Hepatocyte (in vitro differentiated cells): ENCODE data around the gene SLAMF8. TPM values are rescaled to one million over a fixed set of nuclear protein-coding genes. Genes with fewer than 3 reads are reported as not detected.

Source experiments
- DNase-seq: peaks from one replicate; pipeline ENCODE4 v3.0.0-alpha.2; 2016; ENCODE audit warnings: low spot score
- H2AFZ ChIP-seq: fragments of 200-600 bp; sonication (generic); 2 replicates; pipeline ENCODE4 v1.6.0; 2016; ENCODE audit warnings: antibody characterized with exemption, mild to moderate bottlenecking
- H3K27ac ChIP-seq: fragments of 200-600 bp; sonication (generic); 2 replicates; pipeline ENCODE4 v1.5.1; 2016; ENCODE audit warnings: mild to moderate bottlenecking
- H3K27me3 ChIP-seq: fragments of 200-600 bp; sonication (generic); 2 replicates; pipeline ENCODE4 v1.6.1; 2016
- H3K36me3 ChIP-seq: fragments of 200-600 bp; sonication (generic); replicated peaks from 2 replicates; pipeline ENCODE4 v1.5.1; 2016; ENCODE audit warnings: low read depth; ENCODE audit not compliant: insufficient read depth
- H3K4me1 ChIP-seq: fragments of 200-600 bp; sonication (generic); 2 replicates; pipeline ENCODE4 v1.5.1; 2016; ENCODE audit warnings: mild to moderate bottlenecking, moderate library complexity; ENCODE audit not compliant: insufficient read depth
- H3K4me2 ChIP-seq: fragments of 200-600 bp; sonication (generic); 2 replicates; pipeline ENCODE4 v1.6.0; 2016
- H3K4me3 ChIP-seq: fragments of 200-600 bp; sonication (generic); 2 replicates; pipeline ENCODE4 v1.5.1; 2016; ENCODE audit warnings: mild to moderate bottlenecking
- H3K79me2 ChIP-seq: fragments of 200-600 bp; sonication (generic); 2 replicates; pipeline ENCODE4 v1.6.0; 2017; ENCODE audit warnings: mild to moderate bottlenecking
- H3K9me2 ChIP-seq: fragments of 200-600 bp; sonication (generic); replicated peaks from 2 replicates; pipeline ENCODE4 v1.6.0; 2017; ENCODE audit warnings: mild to moderate bottlenecking; ENCODE audit not compliant: insufficient read depth
- H3K9me3 ChIP-seq: fragments of 200-600 bp; sonication (generic); 2 replicates; pipeline ENCODE4 v1.5.1; 2016; ENCODE audit warnings: low read depth, mild to moderate bottlenecking
- H4K20me1 ChIP-seq: fragments of 200-600 bp; sonication (generic); 2 replicates; pipeline ENCODE4 v1.6.0; 2016; ENCODE audit warnings: mild to moderate bottlenecking; ENCODE audit not compliant: insufficient read depth, poor library complexity, severe bottlenecking
- EZH2 ChIP-seq: fragments of 200-600 bp; sonication (generic); IDR thresholded peaks from 2 replicates; pipeline ENCODE4 v1.6.1; 2016; ENCODE audit warnings: antibody characterized with exemption, mild to moderate bottlenecking, borderline replicate concordance
- EZH2phosphoT487 ChIP-seq: fragments of 200-600 bp; sonication (generic); IDR thresholded peaks from one replicate; pipeline ENCODE4 v1.6.1; 2018; ENCODE audit warnings: antibody characterized with exemption, mild to moderate bottlenecking, low read depth, moderate library complexity; ENCODE audit not compliant: unreplicated experiment, severe bottlenecking
- WGBS: methylation state at CpG from one replicate; pipeline ENCODE4 v1.1.6; 2016; ENCODE audit warnings: low lambda C conversion rate; ENCODE audit errors: missing lambda C conversion rate; 5-methylcytosine and 5-hydroxymethylcytosine counted together
- polyA plus RNA-seq: library from polyadenylated mRNA; unstranded; fragments of >200 nt; fragmentation: Nextera tagmentation; extraction: Ambion mirVana; gene quantifications from 2 replicates; pipeline ENCODE4 v1.2.1, GENCODE V29; 2016
- total RNA-seq: library from RNA; depleted of rRNA; stranded (reverse); fragments of >200 nt; gene quantifications from 2 replicates; pipeline ENCODE4 v1.2.3, GENCODE V29; 2014
- TF ChIP-seq, protein P1 (sequence below): fragments of 200-600 bp; sonication (generic); IDR thresholded peaks from 2 replicates; pipeline ENCODE4 v1.5.1; 2016; ENCODE audit warnings: antibody characterized with exemption, mild to moderate bottlenecking; ENCODE audit not compliant: poor library complexity

SLAMF8 gene
- total and polyA plus RNA-seq, 2 experiments from 2014 or later, result 0.57 to 0.74 TPM

DNA sequence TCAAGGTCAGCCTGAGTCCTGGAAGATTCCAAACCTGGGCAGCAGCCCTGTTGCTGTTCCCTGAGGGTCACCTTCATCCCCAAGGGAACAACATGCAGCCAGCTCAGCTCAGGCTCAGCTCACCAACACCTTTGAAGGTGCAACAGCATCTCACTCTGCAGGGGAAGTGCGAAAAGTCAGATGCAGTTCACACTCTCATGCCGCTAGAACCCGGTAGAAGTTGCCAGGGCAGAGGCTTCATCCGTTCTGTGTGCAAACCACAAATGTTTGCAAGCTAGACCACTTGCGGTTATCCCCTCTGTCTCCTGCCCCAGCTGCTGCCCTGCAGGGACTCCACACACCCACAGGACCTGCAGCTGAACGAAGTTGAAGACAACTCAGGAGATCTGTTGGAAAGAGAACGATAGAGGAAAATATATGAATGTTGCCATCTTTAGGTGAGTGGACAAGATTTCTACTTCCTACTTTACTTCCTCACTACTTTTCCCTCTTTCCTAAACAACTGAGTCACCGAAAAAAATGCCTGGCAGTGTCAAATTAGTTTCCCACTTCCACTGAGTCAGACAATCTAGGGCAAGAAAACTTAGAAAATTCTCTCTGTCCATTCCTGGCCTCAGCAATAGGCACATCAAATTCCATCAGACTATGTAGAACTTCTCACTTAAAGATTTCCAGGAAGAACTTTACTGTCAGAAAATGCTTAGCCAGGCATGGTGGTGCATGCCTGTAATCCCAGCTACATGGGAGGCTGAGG, 26.3 kb upstream of the SLAMF8 start:
- Histone ChIP-seq H3K4me3 (no peak overlapping the region), H2AFZ (no peak overlapping the region), H3K4me1 (no peaks in the 10 kb centered on the region), H3K79me2 (no peaks in the 10 kb centered on the region), H3K9me3 (no peaks in the 10 kb centered on the region), H3K27ac (no peak overlapping the region), H4K20me1 (no peaks in the 10 kb centered on the region), H3K27me3 (peaks cover 22% of the 10 kb centered on the region), H3K9me2 (no peaks in the 10 kb centered on the region), H3K36me3 (no peaks in the 10 kb centered on the region), H3K4me2 (no peak overlapping the region)
- TF ChIP-seq, protein P1, sequence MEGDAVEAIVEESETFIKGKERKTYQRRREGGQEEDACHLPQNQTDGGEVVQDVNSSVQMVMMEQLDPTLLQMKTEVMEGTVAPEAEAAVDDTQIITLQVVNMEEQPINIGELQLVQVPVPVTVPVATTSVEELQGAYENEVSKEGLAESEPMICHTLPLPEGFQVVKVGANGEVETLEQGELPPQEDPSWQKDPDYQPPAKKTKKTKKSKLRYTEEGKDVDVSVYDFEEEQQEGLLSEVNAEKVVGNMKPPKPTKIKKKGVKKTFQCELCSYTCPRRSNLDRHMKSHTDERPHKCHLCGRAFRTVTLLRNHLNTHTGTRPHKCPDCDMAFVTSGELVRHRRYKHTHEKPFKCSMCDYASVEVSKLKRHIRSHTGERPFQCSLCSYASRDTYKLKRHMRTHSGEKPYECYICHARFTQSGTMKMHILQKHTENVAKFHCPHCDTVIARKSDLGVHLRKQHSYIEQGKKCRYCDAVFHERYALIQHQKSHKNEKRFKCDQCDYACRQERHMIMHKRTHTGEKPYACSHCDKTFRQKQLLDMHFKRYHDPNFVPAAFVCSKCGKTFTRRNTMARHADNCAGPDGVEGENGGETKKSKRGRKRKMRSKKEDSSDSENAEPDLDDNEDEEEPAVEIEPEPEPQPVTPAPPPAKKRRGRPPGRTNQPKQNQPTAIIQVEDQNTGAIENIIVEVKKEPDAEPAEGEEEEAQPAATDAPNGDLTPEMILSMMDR, result no peak
- TF ChIP-seq EZH2phosphoT487 (no peak), EZH2 (no peak)
- 83% methylated on average over 8 of the region's 8 CpGs for WGBS
- DNase-seq, result no peak

DNA sequence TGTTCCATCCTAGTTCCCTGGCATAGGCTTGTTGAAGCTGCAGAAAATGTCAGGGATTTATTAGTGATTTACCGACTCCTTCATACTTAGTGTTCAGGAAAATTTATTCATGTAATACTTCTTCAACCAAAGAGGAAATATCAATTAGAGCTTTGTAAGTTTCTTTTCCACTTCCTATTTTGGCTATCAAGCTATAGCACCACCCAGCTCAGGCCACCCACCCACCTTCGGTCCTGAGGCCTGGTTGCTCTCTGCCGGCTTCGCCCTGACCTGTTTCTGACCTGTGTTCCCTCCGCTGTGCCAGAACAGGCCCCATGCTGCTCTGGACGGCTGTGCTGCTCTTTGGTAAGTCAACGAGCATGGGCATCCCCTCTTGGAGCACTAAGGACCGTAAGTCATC, 24.6 kb upstream of the SLAMF8 start, which contains the start of gene FCRL6:
TSS of gene FCRL6 (plus strand) at position 250 of the 400 bp plus-strand sequence. CDS start at position 315, 65 bp downstream.
- TF ChIP-seq, protein P1, result no peak
- no peak for TF ChIP-seq EZH2
- TF ChIP-seq EZH2phosphoT487, result no peak
- H3K27ac ChIP-seq, result no peak within 1 kb of the TSS
- H3K79me2 ChIP-seq, result no peaks in the 10 kb centered on the region
- no peak for DNase-seq
- H2AFZ ChIP-seq, result no peak within 1 kb of the TSS
- H3K9me2 ChIP-seq, result no peaks in the 10 kb centered on the region
- no peaks in the 10 kb centered on the region for H4K20me1 ChIP-seq
- no peaks in the 10 kb centered on the region for H3K4me1 ChIP-seq
- no peaks in the 10 kb centered on the region for H3K9me3 ChIP-seq
- no peak within 1 kb of the TSS for H3K4me2 ChIP-seq
- no peak within 1 kb of the TSS for H3K4me3 ChIP-seq
- peaks cover 9% of the 10 kb centered on the region for H3K27me3 ChIP-seq
- 86% methylated on average over 8 of the region's 8 CpGs for WGBS
- H3K36me3 ChIP-seq, result no peaks in the 10 kb centered on the region

GRCh38 chr1:159803956-159804689, 22.6 kb upstream of the SLAMF8 start:
- H3K27me3 ChIP-seq, result peaks cover 3% of the 10 kb centered on the region
- H3K4me1 ChIP-seq, result no peaks in the 10 kb centered on the region
- WGBS, result 76% methylated on average over 7 of the region's 7 CpGs
- no peaks in the 10 kb centered on the region for H3K9me3 ChIP-seq
- no peak overlapping the region for H2AFZ ChIP-seq
- no peaks in the 10 kb centered on the region for H3K79me2 ChIP-seq
- H3K9me2 ChIP-seq, result no peaks in the 10 kb centered on the region
- H3K4me3 ChIP-seq, result no peak overlapping the region
- TF ChIP-seq, protein P1, result no peak
- no peak for TF ChIP-seq EZH2phosphoT487
- no peak for TF ChIP-seq EZH2
- H3K27ac ChIP-seq, result no peak overlapping the region
- no peaks in the 10 kb centered on the region for H4K20me1 ChIP-seq
- no peaks in the 10 kb centered on the region for H3K36me3 ChIP-seq
- no peak overlapping the region for H3K4me2 ChIP-seq
- no peak for DNase-seq
